ENCODE results near the gene HABP4. TPM values are rescaled to one million over a fixed set of nuclear protein-coding genes. Genes with fewer than 3 reads are reported as not detected.

The HABP4 gene
- total RNA-seq, 2 experiments from 2014 or later: 13.1 to 14.1 TPM

Other genes with a start within 250 kb of the HABP4 start
- gene HSD17B3, start 148.0 kb upstream of the HABP4 start, total RNA-seq: not detected
- 10 to 100 TPM; 14.7 to 15.1 TPM for gene SLC35D2, start 66.5 kb upstream of the HABP4 start, total RNA-seq
- 10 to 100 TPM; 27.7 to 28.7 TPM for gene ZNF367, start 31.8 kb upstream of the HABP4 start, total RNA-seq
- gene CDC14B, start 169.7 kb downstream of the HABP4 start, total RNA-seq: 1 to 10 TPM; 3.0 to 3.1 TPM
- 10 to 100 TPM; 11.2 to 13.4 TPM for gene PRXL2C, start 205.1 kb downstream of the HABP4 start, total RNA-seq

All from activated CD4-positive, alpha-beta memory T cell treated with anti-CD3 and anti-CD28 coated beads, Interleukin-2, amount 10 ng/mL, durations not matched to agents 7 days and 5 days (primary cell).